ENCODE data around the gene RHBDF2.

DNA sequence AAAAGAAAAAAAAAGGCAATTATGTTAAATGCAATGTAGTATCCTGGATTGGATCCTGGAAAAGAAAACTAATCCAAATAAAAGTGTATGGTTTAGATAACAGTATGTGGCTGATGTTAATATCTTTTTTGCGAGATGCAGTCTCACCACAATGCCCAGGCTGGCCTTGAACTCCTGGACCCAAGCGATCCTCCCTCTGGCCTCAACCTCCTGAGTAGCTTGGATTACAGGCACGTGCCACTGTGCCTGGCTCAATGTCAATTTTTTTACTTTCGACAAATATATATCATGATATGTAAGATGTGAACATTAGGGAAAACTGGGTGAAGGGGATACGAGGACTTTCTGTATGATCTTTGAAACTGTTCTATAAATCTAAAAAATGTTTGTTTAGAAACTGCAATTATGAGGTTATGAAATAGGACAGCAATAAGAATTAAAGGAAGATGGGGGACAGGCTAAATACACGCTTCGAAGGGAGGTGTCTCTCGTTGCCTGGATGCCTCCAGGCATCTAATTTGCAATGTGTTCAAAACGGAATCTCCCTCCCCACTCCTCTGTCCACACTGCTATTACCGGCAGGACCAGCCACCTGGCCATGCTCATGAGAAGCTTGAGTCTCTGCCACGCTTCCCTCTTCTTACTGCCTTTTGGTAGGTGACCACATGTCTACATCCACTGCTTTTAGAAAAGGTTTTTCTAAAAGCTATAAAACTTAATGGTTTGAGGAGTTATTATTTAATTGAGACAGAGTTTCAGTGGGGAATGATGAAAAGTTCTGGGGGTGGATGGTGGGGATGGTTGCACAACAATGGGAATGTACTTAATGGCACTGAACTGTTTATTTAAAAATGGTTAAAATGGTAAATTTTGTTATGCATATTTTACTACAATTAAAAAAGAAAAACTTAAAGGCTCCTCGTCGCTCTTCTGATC is 63.5 kb downstream of the RHBDF2 start:
- TF ChIP-seq POLR2A (IDR thresholded peaks at IDR 0.05): no peak
- TF ChIP-seq, protein P1, sequence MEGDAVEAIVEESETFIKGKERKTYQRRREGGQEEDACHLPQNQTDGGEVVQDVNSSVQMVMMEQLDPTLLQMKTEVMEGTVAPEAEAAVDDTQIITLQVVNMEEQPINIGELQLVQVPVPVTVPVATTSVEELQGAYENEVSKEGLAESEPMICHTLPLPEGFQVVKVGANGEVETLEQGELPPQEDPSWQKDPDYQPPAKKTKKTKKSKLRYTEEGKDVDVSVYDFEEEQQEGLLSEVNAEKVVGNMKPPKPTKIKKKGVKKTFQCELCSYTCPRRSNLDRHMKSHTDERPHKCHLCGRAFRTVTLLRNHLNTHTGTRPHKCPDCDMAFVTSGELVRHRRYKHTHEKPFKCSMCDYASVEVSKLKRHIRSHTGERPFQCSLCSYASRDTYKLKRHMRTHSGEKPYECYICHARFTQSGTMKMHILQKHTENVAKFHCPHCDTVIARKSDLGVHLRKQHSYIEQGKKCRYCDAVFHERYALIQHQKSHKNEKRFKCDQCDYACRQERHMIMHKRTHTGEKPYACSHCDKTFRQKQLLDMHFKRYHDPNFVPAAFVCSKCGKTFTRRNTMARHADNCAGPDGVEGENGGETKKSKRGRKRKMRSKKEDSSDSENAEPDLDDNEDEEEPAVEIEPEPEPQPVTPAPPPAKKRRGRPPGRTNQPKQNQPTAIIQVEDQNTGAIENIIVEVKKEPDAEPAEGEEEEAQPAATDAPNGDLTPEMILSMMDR (IDR thresholded peaks at IDR 0.05): no peak
